Measurements from ENCODE around the gene SASH3. TPM values are rescaled to one million over a fixed set of nuclear protein-coding genes. Genes with fewer than 3 reads are reported as not detected.

SASH3 gene
- total RNA-seq, 1 donor from 2014 or later = not detected

Other genes starting within 250 kb of the SASH3 start
- gene OCRL, start 239.7 kb upstream of the SASH3 start, total RNA-seq = 18.6 and 28.0 TPM in 2 replicates
- 0.17 and 0.60 TPM in 2 replicates for gene APLN, start 125.0 kb upstream of the SASH3 start, total RNA-seq
- gene XPNPEP2, start 41.0 kb upstream of the SASH3 start, total RNA-seq = not detected in 2 replicates
- gene ZDHHC9, start 63.9 kb downstream of the SASH3 start, total RNA-seq = 22.6 and 23.4 TPM in 2 replicates
- 24.4 and 25.9 TPM in 2 replicates for gene UTP14A, start 126.2 kb downstream of the SASH3 start, total RNA-seq
- 0.69 and 9.4 TPM in 2 replicates for gene BCORL1, start 202.7 kb downstream of the SASH3 start, total RNA-seq

Measured in renal cortical epithelial cell (primary cell).